ENCODE data around the gene ARMS2.

The ARMS2 gene

GRCh38 chr10:122435212-122435827, 19.1 kb upstream of the ARMS2 start:
- no peak overlapping the region for H3K4me3 ChIP-seq (ENCODE audit: low read length)
- DNase-seq (ENCODE audit: low read depth) = peak; percentile 52
- TF ChIP-seq CTCF (IDR thresholded peaks at IDR 0.05; ENCODE audit: insufficient read depth, low read depth, low read length, missing control alignments) = peak; percentile 36

- H3K4me3 ChIP-seq (ENCODE audit: low read length) = no peak overlapping the region
- TF ChIP-seq CTCF (IDR thresholded peaks at IDR 0.05; ENCODE audit: insufficient read depth, low read depth, low read length, missing control alignments) = no peak
- peak; percentile 75 for DNase-seq (ENCODE audit: low read depth)
These were observed 12.5 kb upstream of the ARMS2 start for GRCh38 chr10:122441961-122442360.

- TF ChIP-seq CTCF (IDR thresholded peaks at IDR 0.05; ENCODE audit: insufficient read depth, low read depth, low read length, missing control alignments) = no peak
- H3K4me3 ChIP-seq (ENCODE audit: low read length) = no peak overlapping the region
- DNase-seq (ENCODE audit: low read depth) = no peak
These were observed 9.0 kb upstream of the ARMS2 start for GRCh38 chr10:122445469-122445868.

GRCh38 chr10:122445904-122446303, 8.5 kb upstream of the ARMS2 start:
- H3K4me3 ChIP-seq (ENCODE audit: low read length) = no peak overlapping the region
- no peak for TF ChIP-seq CTCF (IDR thresholded peaks at IDR 0.05; ENCODE audit: insufficient read depth, low read depth, low read length, missing control alignments)
- no peak for DNase-seq (ENCODE audit: low read depth)

- TF ChIP-seq CTCF (IDR thresholded peaks at IDR 0.05; ENCODE audit: insufficient read depth, low read depth, low read length, missing control alignments) = no peak
- DNase-seq (ENCODE audit: low read depth) = peak; percentile 35
- H3K4me3 ChIP-seq (ENCODE audit: low read length) = no peak overlapping the region
These were observed 7.6 kb upstream of the ARMS2 start for GRCh38 chr10:122446668-122447423.

GRCh38 chr10:122448600-122448999, 5.9 kb upstream of the ARMS2 start:
- no peak overlapping the region for H3K4me3 ChIP-seq (ENCODE audit: low read length)
- TF ChIP-seq CTCF (IDR thresholded peaks at IDR 0.05; ENCODE audit: insufficient read depth, low read depth, low read length, missing control alignments) = no peak
- DNase-seq (ENCODE audit: low read depth) = no peak

All from epithelial cell of esophagus (primary cell).